ENCODE data around the gene TAAR8. TPM values are rescaled to one million over a fixed set of nuclear protein-coding genes. Genes with fewer than 3 reads are reported as not detected.
A peak's percentile ranks its signal among the peaks of the same experiment; 100 is the strongest.

TAAR8 gene
- total and polyA plus RNA-seq, 2 of the 13 experiments (the other 11 are each of a cell fraction or from before 2014, with no cell fraction given), result 0.07 TPM; not detected in 1

GRCh38 chr6:132512638-132513632 lies 39.5 kb upstream of the TAAR8 start, which contains the start of gene STX7 (continued):
- TF ChIP-seq RFXAP (CRISPR knock-in tag; IDR thresholded peaks at IDR 0.05; ENCODE audit: borderline replicate concordance) (0 out of 2 replicates have a peak, but pooled peaks have one; percentile 22), ZNF816 (CRISPR knock-in tag; IDR thresholded peaks at IDR 0.05; ENCODE audit: borderline replicate concordance) (no peak), TRIM22 (IDR thresholded peaks at IDR 0.05) (no peak), RXRB (CRISPR knock-in tag; IDR thresholded peaks at IDR 0.05; ENCODE audit: borderline replicate concordance) (0 out of 2 replicates have a peak, but pooled peaks have one; percentile 4), ZNF781 (CRISPR knock-in tag; IDR thresholded peaks at IDR 0.05; ENCODE audit: borderline replicate concordance, not compliant biosample characterization) (peak; percentile 3), ZNF607 (CRISPR knock-in tag; IDR thresholded peaks at IDR 0.05; ENCODE audit: borderline replicate concordance) (peak; percentile 88), EZH2 (conservative IDR thresholded peaks at IDR 0.05; ENCODE audit: low read depth, low read length) (no peak), ZNF563 (CRISPR knock-in tag; IDR thresholded peaks at IDR 0.05) (peak; percentile 88), ZSCAN29 (CRISPR knock-in tag; conservative IDR thresholded peaks at IDR 0.05) (peak; percentile 31; the same call in 1 of the 2 replicates), FIP1L1 (IDR thresholded peaks at IDR 0.05; ENCODE audit: borderline replicate concordance, insufficient read depth, low read depth, low read length) (peak; percentile 57; the same call in 1 of the 2 replicates), AHR (CRISPR knock-in tag; IDR thresholded peaks at IDR 0.05) (peak; percentile 94), ATAD3A (CRISPR knock-in tag; IDR thresholded peaks at IDR 0.05) (no peak), ATF5 (CRISPR knock-in tag; IDR thresholded peaks at IDR 0.05; ENCODE audit: low read depth) (no peak), CHD2 (IDR thresholded peaks at IDR 0.05; ENCODE audit: low read depth, low read length) (0 out of 2 replicates have a peak, but pooled peaks have one; percentile 43), ZSCAN20 (CRISPR knock-in tag; IDR thresholded peaks at IDR 0.05; ENCODE audit: borderline replicate concordance) (peak; percentile 90), ZC3H13 (CRISPR knock-in tag; IDR thresholded peaks at IDR 0.05) (no peak), STAT6 (CRISPR knock-in tag; IDR thresholded peaks at IDR 0.05; ENCODE audit: borderline replicate concordance) (no peak), ZBTB20 (CRISPR knock-in tag; IDR thresholded peaks at IDR 0.05; ENCODE audit: borderline replicate concordance, low read depth) (no peak), KMT2A (CRISPR knock-in tag; IDR thresholded peaks at IDR 0.05) (peak; percentile 74), TEAD2 (CRISPR knock-in tag; IDR thresholded peaks at IDR 0.05) (no peak), CREB3 (CRISPR knock-in tag; IDR thresholded peaks at IDR 0.05) (no peak; the same call in 1 of the 2 replicates), IKZF1 (IDR thresholded peaks at IDR 0.05) (no peak), ZBTB42 (CRISPR knock-in tag; IDR thresholded peaks at IDR 0.05) (no peak), POLR2G (IDR thresholded peaks at IDR 0.05; ENCODE audit: low read depth, low read length) (peak; percentile 94)

All from HepG2 (cell line).